RKO (cell line): Measurements from ENCODE around the gene SEMA6C.

Source experiments
- DNase-seq: peaks from one replicate; pipeline ENCODE4 v3.0.0-alpha.2; 2016; ENCODE audit warnings: low spot score

SEMA6C gene

DNA sequence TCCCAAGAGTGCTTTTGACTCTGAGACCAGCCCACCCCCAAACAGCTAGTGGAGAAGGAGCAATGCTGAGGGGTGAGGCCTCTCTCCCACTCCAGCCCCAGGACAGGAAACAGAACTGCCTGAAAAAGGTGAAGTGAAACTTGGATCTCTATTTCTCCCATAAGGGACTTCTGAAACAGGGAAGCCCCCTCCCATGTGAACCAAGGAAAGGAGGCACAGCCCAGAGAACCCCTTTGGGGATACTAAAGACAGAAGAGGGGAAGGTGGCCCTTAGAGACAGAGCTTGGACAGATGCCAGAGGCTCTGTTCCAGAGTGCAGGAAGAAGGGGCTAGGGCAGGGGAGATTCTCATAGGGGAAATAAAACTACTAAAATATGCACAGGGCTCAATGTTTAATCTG is 12.9 kb upstream of the SEMA6C start:
- DNase-seq = no peak

DNA sequence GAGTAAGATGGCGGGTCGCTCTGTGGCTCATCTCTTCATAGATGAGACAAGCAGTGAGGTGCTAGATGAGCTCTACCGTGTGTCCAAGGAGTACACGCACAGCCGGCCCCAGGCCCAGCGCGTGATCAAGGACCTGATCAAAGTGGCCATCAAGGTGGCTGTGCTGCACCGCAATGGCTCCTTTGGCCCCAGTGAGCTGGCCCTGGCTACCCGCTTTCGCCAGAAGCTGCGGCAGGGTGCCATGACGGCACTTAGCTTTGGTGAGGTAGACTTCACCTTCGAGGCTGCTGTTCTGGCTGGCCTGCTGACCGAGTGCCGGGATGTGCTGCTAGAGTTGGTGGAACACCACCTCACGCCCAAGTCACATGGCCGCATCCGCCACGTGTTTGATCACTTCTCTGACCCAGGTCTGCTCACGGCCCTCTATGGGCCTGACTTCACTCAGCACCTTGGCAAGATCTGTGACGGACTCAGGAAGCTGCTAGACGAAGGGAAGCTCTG is 12.4 kb upstream of the SEMA6C start:
- DNase-seq = no peak

DNA sequence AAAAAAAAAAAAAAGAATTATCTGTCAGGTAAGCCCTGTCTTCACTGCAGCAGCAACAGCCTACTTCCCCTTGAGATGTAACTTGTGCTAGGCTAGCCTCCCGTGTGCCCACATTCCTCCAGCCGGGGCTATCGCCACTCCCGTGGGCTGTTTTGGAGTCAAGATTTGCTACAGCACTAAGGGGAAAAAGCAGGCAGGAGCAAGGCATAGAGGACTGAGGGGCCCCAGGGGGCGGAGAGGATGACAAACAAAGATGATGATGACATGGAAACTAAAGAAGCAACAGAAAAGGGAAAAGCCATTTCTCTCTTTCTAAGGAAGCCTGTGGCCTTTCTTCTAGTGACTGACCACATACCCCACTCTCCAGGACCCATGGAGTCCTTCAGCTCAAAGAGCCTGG is 11.9 kb upstream of the SEMA6C start:
- no peak for DNase-seq

DNA sequence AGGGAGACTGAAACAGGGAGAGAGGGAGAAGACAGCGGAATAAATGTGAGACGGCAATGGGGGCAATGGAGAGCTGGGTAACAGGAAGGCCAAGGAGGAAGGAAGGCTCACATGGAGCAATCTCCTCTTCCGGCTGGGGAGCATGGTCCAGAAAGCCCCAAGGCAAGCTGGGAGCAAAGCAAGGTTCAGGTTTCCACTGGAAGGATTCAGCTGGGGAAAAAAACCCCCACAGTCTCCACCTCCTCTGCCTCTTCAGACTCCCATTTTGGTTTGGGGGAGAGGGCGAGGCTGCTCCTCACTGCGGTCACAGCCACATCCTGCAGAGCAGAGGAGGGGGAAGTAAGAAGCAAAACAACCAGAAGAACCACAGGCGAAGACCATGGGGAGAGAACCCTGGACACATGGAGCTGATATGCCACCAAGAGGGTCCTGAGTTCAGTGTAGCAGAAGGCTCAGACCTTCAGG is 10.7 kb upstream of the SEMA6C start:
- no peak for DNase-seq

DNA sequence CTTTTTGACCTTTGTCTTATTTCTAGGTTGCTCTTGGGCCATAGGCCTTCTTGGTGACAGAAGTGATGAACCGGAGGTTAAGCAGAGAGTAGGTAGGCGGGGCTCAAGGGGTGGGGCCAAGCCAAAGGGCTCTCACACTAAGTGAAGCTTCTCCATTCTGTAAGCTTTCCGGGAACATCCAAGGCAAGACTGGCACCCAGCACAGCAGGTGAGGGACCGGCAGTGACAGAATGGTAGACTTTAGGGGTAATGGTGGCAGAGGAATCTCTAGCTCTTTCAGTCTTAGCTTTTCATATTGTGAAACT is 10.0 kb upstream of the SEMA6C start, which contains the start of gene TNFAIP8L2:
Gene TNFAIP8L2 (plus strand): TSS at position 135 of the 305 bp plus-strand sequence. CDS start 2,049 bp downstream, outside the sequence.
- no peak for DNase-seq

DNA sequence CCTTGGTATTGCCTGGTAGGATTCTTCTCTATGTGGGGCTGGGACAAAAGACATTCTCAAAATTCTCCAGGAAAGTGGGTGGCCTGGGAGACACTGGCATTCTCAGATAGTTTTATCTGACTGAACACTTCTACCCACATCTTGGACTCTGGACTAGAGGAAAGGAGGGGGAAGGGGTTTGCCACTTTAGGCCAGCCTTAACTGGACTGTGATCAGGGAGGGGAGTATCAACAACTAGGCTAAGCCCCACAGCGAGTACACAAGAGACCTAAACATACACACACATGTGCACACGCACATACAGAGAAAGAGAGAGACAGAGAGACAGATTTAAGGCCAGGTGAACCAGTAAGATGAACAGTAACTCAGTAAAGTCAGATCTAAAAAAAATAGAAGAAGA is 1.2 kb upstream of the SEMA6C start:
- DNase-seq = no peak

DNA sequence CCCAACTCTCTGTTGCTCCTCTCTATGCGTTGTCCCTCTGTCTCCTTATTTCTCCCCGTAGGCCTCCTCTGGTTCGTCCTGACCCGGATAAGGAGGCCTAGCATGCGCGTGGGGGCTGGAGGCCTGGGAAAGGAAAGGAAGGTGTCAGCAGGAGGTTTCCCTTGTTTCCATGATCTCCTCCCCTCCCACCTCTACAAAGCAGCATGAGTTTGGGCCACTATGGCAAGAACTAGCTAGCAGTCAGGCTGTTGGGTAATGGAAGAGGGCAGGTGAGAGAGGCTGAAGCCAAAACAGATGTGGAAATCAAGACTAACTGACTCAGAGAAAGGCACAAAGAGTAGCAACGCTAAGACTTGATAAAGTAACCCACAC is 687 bp upstream of the SEMA6C start:
- DNase-seq = no peak

DNA sequence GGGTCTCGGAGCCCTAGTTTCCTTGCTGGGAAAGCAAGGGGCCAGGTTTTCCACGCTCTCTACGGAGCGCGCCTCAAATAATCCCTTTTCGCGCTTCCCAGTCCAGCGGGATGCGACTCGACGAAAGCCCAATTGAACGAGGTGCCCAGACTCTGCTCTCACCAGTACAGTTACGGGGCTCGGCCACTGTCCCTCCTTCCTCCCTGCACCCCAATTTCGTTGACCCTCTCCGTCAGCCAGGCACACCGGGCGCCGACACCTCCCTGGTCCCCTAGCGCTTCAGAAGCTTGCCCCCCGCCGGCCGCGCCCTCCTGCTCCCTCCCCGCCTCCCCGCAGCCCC is 389 bp downstream of the SEMA6C start:
- DNase-seq = no peak

DNA sequence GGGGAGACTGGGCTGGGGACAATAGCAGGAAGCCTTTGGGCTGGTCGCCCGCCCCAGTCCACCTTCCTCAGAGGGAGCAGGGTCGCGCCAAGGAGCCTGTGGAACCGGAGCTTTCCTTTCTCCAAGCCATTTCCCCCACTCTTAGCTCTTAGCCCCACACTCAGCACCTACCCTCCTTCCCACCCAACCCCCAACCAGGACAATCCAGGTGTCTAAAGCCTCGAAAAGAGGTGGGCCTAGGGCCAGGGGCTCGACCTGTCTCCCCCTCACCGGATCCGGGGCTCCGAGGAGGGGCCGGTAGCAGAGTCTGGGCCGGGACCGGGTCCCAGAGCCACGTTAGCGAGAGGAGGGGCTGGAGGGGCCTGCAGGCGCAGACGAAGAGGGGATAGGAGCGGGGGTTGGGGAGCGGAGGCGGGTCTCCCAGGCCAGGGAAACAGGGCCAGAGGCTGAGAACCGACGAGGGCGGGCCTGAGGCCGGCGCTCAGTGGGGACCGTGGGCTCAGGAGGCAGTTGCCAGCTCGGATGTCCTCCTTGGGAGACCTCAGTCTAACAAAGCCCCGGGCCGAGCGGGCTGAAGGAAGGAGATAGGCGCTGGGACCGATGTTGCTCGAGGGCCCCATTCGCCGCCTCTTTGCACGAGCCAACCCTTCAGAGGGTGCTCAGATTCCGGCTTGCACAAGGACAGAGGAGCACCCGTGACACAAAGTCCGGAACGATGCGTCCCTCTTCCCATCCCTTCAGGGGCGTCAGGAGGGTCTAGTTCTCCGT is 943 bp downstream of the SEMA6C start:
- no peak for DNase-seq

DNA sequence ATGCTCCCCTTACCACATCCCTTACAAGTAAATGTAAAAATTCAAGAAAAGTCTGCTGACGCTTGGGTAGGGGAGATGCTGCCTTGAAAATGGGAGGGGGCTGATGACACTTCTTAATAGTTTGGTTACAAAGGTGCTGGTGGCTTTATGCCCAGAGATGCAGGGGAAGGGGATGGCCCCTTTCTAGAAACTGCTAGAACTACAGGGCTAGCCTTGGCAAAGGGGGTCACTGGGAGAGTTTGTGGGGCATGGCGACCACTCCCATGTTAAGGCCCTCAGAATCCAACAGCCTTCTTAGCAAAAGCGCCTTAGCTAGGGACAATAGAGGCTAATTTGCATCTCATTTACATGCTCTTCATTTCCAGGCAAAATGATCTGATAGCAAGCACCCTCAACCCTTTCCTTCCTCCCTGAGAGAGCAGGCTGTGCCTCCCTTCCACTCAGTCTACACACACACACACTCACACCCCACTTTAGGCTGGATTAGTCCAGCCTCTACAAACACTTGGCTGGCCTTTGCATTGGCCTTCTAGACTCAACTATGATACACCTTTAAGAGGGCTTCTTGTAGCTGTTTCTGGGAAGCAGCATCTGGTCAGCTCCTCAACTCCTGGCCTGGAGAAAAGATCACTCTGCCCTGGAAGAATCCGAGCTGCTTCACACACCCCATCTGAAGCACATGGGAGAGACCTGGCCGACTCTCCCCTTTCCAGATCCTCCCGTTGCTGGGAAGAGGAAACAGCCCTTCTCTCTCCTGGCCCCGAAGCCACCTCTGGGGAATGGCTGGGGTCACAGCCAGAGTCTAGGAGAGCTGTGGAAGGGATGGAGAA is 1.7 kb downstream of the SEMA6C start:
- no peak for DNase-seq

DNA sequence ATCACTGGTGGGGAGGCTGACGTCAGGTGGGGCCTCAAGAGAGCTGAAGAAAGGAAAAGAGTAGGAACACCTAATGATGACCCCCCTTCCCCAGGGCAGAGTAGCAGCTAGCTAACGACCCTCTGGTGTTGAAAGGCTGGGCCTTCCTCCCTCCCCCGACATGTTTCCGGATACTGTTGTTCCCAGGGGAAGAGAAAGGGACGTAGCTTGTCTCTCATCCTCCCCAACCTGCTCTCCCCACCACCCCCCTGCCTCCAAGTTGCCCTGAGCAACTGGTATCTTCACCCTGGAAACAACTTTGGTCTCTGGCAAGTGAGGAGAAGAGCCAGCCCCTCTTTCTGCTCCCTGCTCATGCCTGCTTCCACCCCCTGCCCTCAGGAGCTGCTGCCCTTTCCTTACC is 2.4 kb downstream of the SEMA6C start:
- DNase-seq = no peak

DNA sequence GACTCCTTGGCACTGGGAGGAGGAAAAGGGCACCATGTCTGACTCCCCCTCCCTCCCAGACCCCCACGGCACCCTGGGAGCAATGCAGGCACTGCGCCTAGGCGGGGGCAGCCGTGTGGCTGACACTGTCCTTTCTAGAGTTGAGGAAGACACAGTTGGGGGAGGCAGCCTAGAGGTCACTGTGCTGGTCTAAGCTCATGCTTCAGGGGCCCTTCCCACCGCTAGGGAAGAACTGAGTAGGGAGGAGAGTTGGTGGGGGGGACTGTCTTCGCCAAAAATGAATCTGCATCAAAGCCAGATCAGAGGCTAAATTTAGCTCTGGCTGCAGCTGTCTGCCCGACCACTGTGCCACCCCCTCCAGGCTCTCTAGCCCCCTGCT is 3.4 kb downstream of the SEMA6C start:
- no peak for DNase-seq

DNA sequence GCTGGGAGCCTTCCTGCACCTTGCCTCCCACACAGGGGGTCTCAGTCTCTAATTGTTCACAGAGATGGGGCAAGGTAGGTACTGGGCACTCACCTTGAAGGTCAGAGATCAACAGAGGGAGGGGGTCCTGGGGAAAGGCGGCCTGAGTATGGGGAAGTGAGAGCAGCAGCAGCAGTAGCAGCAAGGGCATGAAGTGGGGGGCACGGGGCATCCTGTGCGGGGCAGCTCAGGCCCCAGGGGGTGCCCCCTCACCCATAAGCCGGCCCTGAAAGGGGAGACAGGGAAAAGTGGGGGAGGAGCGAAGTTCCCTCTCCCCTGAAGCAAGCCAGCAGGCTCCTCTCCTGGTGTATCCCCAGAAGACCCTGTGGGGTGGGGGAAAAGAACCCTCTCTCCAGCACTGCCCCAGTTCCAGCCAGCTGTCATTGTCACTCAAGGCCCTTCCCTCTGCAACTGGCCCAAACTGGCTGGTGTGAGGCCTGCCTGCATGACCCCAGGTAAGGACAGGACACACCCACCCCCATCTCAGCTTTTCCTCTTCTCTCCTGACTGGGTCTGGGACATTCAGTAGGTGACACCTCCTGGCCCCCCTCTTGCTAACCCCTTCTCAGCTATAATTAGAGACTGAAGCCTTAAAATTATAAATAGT is 3.9 kb downstream of the SEMA6C start:
- DNase-seq = no peak

DNA sequence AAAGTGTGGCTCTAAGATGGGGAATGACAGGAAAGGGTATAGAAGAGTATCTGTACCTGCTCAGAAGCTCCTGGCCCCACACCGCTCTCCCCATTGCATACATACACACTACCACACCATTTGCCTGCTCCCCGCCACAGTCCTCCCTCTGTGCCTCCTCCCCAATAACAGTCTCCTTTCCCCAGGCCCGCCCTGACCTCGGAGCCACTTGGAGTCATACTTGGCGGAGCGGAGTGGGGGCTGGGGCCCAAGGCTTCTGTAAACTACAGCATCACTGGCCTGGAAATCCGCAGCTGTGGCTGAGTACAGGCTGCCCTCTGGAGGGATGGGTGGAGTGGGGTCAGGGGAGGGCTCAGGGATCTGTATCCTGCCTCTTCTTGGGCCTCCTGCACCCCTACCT is 8.6 kb downstream of the SEMA6C start:
- DNase-seq = no peak

DNA sequence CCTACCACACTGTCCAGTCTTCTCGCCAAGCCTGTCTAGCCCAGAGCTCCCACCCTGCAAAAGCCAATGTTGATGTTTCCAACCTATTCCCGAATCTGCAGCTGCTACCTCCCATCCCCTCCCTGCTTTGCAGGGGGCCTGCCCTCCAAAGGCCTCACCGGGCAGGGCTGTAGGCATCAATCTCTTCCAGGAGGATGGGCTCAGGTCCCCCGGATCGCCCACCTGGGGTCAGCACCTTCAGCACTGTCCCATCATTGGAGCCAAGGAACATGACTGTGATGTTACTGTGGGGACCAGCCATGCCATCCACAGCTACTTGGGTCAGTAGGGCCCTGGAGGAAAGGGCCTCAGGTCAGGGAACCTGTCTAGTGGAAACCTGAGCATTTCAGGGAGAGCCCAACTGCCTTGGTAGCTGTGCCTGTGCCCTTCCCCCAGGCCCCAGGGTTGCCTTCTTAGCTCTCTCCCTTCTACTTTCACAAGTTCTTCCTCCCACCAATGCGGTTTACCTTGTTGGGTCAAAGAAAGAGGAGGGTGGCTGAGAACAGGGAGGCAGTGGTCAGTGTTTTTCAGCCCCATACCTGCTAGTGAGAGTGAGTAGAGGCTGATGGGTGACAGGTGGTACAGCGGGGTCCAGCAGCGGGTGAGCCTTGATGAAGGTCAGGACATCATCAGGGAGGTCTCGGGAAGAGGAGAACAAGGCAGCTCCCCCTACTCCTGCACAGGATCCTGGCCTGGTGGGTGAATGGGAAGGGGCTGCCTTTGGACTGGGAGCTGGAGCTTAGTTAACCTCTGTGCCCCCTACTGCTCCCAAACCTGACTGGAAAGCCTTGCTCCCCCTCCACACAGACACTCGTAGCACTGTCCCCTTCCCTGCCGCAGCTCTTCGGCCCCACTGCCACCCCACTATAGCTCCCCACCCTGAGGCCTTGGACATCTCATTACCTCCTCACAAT is 10.7 kb downstream of the SEMA6C start:
- no peak for DNase-seq

DNA sequence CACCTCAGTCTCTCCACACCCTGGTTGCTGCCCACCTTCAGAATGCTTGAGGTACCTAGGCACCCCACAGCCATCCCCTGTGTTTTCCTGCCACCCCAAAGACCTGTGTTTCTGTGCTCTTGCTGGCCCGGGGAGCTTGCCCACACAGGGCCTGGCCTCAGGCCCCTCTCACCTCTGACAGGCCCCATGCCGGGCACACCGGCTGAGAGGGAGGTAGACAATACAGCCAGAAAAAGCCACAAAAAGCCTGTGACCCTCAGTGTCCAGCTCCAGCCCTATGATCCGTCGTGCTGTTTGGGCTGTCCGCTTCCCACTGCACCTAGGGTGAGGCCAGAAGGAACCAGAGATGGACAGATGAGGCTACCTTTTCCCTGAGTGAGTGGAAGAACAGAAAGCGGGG is 11.4 kb downstream of the SEMA6C start:
- DNase-seq = no peak

DNA sequence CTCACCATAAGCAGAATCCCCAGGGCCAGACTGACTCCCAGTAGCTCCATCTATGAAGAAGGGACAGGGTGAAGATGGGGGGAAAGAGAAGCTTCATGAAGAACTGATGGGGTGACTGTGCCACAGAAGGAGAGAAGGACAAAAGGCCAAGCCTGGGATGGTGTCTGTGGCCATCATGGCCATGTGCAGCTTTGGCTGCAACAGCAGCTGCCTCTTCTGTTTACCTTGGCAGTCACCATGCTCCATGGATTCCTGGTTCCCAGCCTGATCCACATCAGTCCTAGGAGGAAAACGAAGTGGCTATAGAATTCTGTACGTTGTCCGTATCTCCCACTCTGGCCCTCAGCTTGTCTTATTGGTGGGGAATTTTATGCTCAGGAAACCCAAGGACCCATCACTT is 12.0 kb downstream of the SEMA6C start:
- no peak for DNase-seq

DNA sequence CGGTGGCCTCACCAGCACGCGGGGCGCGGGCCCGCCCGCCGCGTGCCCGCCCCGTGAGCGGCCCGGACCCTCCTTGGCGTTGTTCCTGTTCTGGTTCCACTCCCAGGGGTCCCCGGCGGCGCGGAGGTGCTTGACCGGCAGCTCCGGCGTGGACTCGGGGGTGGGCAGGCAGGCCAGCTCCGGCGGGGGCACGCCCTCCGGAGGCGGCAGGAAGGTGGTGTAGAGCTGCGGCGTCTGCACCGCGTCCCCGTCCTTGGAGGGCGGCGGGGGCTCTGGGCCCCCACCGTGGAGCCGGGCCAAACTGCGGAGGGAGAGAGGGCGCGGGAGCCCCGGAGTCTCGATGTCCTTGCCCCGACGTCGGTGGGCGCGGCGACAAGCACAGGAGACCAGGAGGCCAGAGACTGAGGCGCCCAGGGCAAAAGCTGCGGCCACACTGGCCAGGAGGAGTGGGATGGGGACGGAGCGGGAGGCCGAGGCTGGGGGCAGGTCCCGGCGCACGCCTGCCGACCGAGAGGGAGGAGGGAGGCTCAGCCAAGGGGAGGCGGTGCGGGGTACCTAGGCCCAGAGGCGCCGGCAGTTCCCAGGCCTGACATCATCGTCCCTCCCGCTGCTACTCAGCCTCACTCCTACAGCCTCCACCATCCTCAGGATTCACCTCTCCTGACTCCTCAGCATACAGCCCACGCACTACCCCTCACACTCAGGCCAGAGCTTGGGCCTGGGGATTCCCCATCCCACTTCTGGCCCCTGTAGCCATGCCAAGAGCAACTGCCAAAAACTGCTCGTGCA is 13.2 kb downstream of the SEMA6C start:
- no peak for DNase-seq

DNA sequence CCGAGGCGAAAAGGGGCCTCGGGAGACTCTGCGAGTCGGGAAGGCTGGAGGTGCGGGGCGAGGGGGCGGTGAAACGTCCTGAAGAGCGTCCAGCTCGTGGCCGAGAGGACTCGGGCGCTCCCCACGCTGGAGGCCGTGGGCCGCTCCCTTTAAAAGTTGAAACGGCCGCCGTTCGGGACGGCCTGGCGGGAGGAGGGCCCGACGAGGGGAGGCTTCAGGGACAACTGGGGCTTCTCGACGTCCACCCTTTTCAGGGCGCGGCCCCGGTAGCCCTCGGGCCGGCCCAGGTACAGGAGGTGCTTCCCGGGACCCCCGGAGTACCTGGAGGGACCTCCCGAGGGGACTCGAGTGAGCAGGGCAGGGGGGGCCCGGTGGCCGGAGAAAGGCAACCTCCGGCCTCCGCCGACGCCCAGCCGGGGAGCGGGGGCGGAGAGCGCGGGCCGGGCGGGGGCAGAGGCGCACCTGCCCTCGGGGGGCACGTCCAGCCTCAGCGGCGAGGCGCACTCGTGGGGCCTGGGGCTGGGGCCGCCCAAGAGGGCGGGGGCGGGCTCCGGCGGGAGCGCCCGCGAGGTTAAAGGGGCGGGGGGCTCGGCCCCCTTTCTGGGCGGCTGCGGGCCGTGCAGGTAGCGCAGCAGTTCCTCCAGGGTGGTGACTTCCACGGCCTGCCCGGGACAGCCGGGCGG is 14.0 kb downstream of the SEMA6C start:
- no peak for DNase-seq

DNA sequence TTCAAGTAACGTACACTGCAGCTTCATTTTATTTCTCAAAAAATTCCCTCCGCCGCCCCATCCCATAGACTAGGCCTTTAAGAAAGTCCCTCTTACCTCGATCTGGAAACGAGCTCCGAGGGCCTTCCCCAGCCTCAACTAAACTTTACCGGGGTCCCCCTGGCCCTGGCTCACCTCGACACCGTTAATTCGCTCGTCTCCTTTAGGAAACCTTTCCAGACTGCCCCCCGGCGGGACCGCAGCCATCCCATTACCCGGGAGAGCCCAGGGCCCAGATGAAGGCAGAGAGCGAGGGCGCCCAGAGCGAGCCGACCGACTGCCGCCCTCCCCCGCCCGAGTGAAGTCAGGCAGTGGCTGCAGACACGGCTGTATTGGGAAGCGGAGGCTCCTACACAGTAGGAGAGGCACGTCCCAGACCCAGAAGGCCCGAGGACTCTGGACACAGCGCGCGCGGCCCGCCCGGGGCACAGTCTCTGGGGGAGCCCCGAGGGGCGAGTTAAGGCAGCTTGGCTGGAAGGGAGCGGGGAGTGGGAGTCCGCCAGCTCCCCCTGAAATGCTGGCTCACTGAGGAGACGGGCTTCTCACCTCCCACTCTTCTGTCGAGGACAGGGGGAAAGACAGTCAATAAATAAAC is 14.6 kb downstream of the SEMA6C start:
- no peak for DNase-seq
